GM18508 (cell line): ENCODE measurements around the gene SMYD2.

Source experiments
- ATAC-seq: cut with Tn5 transposase; IDR thresholded peaks from one replicate; pipeline ENCODE4 v1.9.1; 2021; ENCODE audit warnings: moderate number of reproducible peaks; ENCODE audit not compliant: insufficient read depth, unreplicated experiment

Gene SMYD2

DNA sequence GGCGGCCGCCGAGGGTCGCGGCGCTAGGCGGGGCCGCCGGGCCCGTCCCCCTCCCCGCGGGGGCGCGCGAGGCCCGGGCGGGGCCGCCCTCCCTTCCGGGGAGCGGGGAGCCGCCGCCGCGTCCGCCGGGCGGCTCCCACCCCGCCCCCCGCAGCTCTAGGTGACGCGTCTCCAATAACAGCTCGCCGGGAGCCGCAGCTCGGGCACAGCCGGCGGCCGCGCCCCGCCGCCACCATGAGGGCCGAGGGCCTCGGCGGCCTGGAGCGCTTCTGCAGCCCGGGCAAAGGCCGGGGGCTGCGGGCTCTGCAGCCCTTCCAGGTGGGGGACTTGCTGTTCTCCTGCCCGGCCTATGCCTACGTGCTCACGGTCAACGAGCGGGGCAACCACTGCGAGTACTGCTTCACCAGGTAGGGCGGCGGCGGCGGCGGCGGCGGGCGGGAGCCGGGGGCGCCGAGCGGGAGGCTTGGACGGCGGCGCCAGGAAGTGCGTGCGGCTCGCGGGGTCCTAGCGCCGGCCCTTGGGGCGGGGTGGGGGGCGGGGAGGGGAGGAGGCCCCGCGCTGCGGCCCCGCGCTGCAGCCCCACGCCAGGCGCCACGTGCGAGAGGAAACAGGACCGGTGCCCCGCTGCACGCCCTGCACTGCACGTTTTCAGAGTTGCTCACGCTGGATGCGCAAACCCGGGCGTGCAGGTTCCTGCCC, at the start of gene SMYD2:
Gene SMYD2, plus strand, starts transcription at position 139 of the 699 bp plus-strand sequence. Its CDS starts 96 bp downstream, at position 235.
- peak; percentile 41 for ATAC-seq

DNA sequence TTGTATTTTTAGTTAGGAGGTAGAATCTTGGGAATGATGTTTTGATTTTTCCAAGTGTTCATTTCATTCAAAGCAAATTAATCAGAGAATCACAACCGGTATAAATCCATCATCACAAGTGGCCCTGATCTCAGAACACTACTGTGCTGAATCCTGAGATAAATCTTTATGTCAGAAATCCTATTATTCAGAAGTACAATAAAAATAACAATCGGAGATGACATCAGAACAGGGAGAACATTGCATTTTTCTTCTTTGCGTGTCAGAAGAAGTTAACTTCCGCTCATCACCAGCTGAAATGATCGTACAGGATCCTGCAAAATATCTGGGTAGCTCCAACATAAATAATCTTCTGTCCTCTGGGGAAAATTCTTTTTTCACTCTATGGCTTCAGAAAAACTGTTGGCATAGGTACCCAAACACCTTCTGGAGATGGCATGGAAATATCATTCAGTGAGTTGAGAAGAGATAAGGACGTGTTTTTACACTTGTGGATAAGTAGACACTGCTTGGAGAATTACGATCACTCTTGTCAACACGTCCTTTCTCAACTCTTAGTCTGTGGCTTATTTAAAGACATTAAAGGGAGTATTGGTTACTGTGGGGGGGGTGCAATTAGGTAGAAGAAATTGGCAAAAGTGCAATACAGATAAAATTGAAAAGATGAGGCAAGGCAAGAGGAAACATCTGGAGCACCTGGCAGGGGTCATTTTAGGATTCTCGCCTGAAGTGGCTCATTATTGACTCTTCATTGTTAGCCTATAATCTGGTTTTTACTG, 46.9 kb upstream of the SMYD2 start:
- ATAC-seq, result no peak

DNA sequence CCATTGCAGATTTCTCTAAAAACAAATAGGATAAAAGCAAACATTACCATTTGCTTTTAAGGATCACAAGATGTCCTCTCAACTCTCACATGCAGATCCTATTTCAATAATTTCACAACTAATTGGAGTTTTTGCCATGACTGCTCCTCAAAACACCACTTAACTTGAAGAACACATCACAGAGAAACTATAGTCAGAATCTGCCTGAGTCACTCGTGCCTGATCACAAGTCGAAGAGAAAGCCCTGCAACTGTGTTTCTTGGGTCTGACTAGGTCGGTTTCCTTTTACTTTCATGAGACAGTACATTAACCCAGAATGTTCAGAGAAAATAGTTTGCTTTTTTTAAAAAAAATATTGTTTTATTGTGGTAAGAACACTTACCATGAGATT, 46.3 kb upstream of the SMYD2 start:
- ATAC-seq, result no peak

DNA sequence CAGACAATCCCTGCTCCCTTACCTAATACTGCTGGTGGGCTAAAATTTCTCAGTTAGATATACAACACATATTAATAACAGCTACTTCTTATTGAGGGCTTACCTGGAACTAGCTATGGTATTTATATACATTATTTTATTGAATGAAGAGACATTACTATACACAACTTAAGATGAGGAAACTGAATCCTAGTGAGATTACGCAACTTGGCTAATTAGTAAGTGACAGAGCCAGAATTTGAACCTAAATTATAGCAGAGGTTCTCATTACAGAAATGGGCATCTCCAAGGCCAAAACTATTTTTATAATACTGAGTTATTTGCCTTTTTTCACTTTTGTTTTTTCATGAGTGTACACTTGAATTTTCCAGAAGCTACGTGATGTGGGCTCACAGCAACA, 44.5 kb upstream of the SMYD2 start:
- ATAC-seq, result no peak

- ATAC-seq, result no peak
Observed at GRCh38 chr1:214241060-214241459, 39.9 kb upstream of the SMYD2 start.

- ATAC-seq, result no peak
Observed at GRCh38 chr1:214244252-214244651, 36.7 kb upstream of the SMYD2 start.

DNA sequence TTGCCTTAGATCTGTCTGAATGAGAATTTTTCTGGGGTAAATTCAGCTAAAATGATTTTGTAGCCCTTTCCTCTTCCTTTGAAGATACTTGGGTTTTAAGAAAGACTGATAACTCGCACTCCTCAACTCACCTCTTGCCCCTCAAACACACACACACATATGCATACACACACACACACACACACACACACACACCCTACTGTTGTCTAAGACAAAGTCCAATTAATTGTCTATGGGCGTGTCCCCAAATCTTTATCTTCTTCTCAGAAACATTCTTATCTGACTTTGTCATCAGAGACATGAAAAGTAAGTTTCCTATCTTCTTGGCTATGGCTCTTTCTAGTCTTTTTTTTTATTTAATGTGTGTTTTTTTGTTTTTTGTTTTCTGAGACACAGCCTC, 36.1 kb upstream of the SMYD2 start:
- ATAC-seq, result no peak

- no peak for ATAC-seq
Observed at GRCh38 chr1:214247501-214248041, 33.4 kb upstream of the SMYD2 start.

DNA sequence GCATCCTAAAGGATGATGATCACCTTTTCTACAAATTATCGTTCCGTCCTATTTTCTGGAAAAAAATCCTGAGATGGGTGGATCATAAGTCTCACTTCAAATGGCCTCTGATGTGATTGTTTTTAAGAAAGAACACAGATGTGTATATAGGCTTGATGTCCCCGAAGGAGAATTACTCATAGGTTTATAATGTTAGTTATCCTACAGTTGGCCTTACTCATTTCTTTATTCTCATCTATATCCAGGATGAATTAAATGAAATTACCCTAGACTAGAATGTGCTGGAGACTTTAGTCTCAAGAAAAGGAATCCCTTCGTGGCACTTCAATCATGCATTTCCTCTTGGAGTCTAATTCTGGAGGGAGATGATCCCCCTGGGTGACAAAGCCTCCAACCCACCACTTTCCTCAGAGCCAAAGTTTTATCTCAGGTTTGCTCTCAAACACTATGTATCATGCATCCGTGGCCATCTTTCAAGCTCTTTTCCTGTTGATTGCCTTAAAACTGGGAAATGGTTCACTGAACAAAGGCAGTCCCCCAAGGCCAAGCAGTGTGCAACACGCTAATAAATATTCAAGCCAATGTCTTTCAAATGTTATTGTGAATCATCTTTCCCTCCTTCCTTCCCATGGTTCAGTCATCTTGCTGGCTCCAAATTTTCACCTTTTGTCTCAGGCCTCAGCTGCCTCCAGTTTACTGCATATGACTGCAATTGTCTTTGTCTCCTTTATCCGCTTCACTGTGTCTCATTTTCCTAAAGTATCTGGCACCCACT, 32.5 kb upstream of the SMYD2 start:
- ATAC-seq, result no peak

DNA sequence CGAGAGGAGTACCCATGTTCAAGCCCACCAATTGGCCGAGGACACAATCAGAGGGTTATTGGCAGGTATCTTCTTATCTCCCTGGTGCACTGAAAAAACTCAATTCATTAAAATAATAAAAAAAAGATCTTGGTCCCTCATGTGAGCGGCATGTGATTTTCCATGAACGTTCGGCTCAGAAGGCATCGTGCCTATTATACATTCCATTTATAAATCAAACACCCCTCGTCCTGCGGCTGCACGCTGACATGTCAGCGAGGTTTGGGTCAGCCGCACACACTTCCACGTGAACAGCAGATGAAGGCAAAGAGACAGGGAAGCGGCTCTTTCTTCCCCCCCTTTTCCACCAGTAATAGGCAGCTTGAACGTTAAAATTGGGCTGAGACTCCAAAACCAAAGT, 31.3 kb upstream of the SMYD2 start:
- ATAC-seq, result no peak

GRCh38 chr1:214251354-214251753, 29.6 kb upstream of the SMYD2 start:
- ATAC-seq, result no peak

DNA sequence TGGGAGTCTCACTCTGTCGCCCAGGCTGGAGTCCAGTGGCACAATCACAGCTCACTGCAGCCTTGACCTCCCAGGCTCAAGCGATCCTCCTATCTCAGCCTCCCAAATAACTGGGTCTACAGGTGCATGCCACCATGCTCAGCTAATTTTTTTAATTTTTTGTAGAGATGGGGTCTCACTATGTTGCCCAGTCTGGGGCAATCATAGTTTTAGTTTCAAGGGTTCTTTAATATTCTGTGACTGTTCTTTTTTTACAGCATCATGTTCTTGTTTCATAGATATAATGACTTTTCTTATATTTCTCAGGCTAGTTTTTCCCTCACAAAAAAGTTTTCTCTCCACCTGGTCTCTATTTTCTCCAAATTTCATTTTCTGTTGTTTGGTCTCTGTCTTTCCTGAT, 25.4 kb upstream of the SMYD2 start:
- no peak for ATAC-seq

DNA sequence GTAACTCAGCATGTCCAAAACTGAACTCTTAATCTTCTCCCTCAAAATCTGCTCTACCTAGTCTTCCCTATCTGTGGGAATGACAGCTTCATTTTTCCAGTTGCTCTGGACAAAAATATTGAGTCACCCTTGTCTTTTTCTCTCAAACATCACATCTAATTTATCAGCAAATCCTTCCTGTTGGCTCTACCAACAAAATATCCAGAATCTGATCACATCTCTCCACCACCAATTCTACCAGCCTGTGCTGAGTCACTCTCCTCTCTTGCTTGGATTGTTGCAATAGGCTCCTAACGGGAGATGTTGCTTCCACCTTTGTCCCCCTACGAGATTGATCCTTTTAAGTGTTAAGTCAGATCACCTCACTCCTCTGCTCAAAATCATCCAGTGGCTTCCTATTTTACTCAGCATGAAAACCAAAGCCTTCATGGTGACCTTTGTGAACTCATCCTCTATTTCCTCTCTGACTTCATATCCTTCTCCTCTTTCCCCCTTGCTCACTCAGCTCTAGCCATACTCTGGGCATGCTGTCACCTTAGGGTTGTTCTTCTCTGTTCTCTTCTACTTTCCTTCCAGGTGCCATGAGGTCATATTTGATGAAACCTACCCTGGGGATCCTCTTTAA, 21.5 kb upstream of the SMYD2 start:
- ATAC-seq, result peak; percentile 46

- no peak for ATAC-seq
Observed at GRCh38 chr1:214260561-214261205, 20.3 kb upstream of the SMYD2 start.

GRCh38 chr1:214261206-214262123, 19.5 kb upstream of the SMYD2 start:
- ATAC-seq, result peak; percentile 69

- no peak for ATAC-seq
Observed at GRCh38 chr1:214264196-214264595, 16.8 kb upstream of the SMYD2 start.

DNA sequence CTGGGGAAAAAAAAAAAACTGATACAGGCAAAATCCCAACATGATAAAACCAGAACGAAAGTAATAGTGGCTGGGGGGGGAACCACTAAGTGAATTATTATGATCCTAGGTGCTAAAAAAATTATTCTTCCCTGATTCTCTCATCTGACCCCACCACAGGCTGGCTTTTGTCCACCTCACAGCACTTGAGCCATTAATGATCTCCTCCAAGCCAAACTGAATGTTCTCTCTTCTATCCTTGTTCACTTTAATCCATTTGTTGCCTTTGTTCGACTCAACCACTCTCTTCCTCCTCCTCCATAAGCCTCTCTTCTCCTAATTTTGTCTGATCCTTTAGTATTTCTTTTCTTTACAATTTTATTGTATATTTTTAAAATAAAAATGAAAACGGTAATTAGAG, 16.0 kb upstream of the SMYD2 start:
- ATAC-seq, result no peak

DNA sequence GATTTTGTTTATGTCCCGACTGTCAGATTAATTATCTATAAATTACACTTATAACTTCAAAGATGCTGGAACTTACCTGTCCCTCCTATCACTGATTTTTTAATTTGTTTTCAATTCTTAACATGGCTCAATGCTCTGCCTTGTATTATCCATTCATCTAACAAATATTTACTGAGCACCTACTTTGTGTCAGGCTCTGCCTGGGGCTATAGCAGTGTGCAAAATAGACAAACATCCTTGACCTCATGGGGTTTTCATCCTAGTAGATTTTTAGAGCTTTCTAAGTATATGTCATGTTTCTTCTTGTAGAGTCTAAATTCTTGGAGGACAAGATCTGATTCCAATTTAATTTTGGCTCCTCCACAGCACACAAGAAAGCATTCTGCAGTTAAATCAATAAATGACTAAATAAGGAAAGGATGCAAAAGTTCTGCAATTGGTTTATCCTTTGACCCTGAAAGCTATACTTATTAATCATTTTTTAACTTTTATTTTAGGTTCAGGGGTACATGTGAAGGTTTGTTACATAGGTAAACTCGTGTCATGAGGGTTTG, 10.8 kb upstream of the SMYD2 start:
- ATAC-seq, result no peak
